Adrenal gland (tissue), 5 donors: ENCODE results near the gene ARHGAP8.

Experiments used
- CTCF ChIP-seq, 6 experiments: fragments of 450-650 bp in 4 of 6; fragments of 200-600 bp in 2 of 6; sonication (generic) in 1 of 6; IDR thresholded peaks; 1 replicate in 5 of 6; 2 replicates in 1 of 6; pipeline versions ENCODE4 v1.5.1 to v1.8.0; 2016 to 2021; ENCODE audit warnings: antibody characterized with exemption in 6 of 6, mild to moderate bottlenecking in 2 of 6, moderate library complexity in 1 of 6
- POLR2A ChIP-seq, 2 donors: fragments of 450-650 bp; IDR thresholded peaks; one replicate each; pipeline ENCODE4 v1.6.1; 2017; ENCODE audit warnings: antibody characterized with exemption in 2 of 2, mild to moderate bottlenecking in 2 of 2, moderate library complexity in 1 of 2
- donor health status: DM: no; HTN: no; CAD: no.

- TF ChIP-seq CTCF (IDR thresholded peaks at IDR 0.05), result no peak
- no peak for TF ChIP-seq POLR2A (IDR thresholded peaks at IDR 0.05)
Observed at GRCh38 chr22:44909241-44909640, 156.9 kb downstream of the ARHGAP8 start.
